K562 treated with DMSO at 1 percent for 4 hours (cell line): ENCODE data around the gene UFSP1. TPM values are rescaled to one million over a fixed set of nuclear protein-coding genes. Genes with fewer than 3 reads are reported as not detected.

Experiments used
- total RNA-seq: library from RNA; unstranded; fragments of 300-600 nt; gene quantifications from 2 replicates; pipeline ENCODE4 v1.2.3, GENCODE V29; 2022; ENCODE audit not compliant: insufficient read depth

The UFSP1 gene
- not detected in 2 replicates for total RNA-seq

DNA sequence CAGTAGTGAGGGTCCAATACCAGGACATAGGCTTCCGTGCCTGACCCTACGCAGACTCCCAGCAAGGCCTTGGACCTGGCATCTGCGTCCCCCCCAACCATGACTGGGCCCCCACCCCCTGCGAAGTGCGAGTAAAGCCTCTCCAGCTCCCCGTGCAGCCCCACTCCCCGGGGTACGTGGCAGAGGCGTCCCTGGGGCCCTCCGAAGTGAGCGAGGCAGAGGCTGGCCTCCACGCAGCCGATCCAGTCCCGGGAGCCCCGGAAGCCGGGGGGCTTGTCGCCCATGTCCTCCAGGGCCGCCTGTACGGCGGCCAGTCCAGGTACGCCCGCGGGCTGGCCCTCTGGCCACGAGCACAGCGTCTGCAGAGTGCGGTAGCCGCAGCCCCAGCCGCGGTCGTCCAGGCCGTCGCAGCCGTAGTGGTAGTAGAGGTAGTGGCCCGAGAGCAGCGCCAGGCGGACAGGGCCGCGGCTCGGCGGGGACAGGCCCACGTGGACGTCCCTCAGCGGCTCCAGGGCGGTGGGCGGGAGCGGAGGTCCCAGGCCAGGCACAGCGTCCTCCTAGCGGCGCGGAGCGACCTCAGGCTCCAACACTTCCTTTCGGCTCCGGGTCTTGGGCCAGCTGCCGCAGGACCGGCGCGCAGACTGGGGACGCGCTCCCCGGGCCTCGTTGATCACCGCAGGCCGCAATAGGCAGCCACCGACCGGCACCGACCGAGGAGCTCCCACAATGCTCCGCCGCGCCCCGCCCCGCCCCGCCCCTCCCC, at the start of gene UFSP1:
UFSP1 (minus strand) TSS at position 728 of the 763 bp plus-strand sequence; CDS start at position 284, 444 bp downstream.

DNA sequence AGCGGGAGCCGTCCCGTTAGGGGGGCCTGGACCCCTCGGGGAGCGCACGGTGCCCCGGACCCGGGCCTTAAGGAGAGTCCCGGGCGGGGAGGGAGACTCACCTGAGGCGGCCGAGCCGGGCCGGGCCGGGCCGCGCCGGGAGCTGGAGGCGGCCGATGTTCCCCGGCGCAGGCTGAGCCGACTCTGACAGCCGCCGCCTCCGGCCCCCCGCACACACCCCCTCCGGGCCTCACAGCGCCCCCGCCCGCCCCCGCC, 6.1 kb upstream of the UFSP1 start, which contains the start of gene ACHE:
ACHE (minus strand) TSS at position 188 of the 255 bp plus-strand sequence. CDS start 1,656 bp downstream, outside the sequence.

DNA sequence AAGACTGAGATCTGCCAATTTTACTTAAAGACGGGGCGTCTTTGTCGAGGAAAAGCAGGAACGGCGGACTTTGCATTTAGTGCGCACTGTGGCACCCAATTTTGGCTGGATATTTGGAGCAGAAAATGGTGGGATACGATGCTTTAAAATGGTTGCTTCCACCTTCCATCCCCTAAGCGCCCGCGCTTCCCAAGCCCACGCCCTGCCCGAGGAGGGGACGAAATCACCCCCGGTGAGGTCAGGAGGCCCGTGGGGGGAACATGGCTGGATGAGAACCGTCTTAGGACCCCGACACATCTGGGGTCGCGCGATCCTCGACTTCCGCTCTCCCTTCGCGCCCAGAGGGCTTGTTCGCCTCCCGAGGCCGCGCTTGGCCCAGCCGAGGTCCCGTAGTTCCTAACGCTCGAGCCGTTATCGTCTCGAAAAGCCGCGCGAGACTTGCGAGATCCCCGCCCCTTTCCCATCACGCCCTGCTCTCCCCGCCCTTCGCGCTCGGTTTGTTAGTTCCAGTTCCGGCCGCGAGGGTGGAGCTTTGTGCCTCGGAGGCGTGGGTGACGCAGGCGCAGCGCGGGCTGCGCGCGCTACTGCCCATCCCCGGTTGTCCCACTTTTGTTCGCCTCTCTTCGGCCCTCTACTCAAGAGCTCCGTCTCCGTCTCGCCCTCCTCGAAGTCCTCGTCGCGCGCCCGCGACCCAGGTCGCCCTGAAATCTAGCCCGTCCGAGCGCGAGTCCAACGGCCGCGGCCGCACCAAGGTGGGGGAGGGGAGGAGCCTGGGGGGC, 14.7 kb downstream of the UFSP1 start, which contains the start of gene SRRT:
SRRT (plus strand) TSS at position 527 of the 779 bp plus-strand sequence. CDS start 488 bp downstream, outside the sequence.

DNA sequence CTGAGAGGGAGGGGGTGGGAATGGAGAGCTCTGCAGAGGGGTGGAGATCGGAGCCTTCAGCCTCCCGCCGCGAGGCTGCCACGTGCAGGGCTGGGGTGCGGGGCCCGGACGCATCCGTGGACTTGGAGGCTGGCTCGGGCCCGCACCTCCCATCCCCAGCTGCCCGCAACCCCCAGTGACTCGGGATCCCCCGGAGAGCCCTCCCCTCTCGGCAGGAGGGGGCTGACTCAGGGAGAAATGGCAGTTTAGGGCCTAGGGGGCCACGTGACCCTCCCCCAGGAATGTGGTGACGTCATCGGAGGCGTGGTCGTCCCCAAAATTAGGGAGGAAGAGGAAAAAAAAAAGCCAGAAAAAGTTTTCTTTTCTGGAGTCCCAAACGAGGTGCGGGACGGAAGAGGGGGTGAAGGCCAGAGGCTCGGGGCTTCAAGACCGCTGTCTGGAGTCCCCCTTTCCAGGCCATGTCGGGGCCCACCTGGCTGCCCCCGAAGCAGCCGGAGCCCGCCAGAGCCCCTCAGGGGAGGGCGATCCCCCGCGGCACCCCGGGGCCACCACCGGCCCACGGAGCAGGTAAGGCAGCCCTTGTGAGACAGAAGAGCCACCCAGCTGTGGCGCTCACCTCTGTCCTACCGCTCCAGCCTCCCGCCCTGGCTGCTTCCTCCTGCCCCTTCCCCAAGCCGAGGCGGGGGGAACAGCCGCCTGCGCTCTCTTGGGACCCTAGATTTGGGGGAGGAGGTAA, 22.3 kb downstream of the UFSP1 start, which contains the start of gene TRIP6:
TRIP6 (plus strand) TSS at position 348 of the 736 bp plus-strand sequence; CDS start at position 459, 111 bp downstream.

DNA sequence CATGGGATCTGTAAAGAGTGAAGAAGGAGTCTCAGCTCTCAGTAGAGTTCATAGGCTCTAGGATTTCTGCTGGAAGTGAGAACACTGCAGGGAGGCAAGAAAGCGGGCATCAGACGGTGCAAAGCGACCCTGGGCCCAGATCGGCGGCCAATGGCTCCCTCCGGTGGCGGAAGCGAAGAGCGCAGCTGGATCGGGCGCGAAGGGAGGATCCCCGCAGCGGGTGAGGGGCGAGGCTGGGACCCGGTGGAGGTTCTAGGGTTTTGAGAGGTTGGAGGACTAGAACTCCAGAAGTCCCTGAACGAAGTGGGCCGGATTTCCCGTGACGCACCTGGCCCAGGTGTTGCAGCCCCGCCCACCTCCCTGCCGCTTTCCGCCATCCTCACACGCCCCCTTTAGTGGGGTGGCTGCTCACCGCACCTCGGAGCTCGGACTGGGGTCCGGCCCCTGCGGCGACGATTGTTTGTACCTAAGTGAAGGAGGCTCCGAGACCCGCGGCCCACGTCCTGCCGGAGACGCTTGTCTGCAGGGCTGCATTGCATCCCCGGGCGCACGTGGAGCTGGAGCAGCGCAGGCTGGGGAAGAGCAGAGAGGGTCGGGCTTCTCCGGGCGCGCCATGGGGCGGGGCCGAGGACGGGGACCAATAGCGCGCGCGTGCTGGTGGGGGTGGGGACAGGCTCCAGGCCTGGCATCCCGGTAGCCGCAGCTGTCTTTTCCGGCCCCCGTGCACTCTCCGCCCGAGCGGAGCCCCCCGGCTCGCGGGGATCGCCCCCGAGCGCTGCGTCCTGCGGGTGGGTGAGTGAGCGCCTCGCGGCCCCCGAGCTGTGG, 37.3 kb downstream of the UFSP1 start, which contains the start of gene SLC12A9:
SLC12A9 (plus strand) TSS at position 666 of the 825 bp plus-strand sequence. CDS start 1,485 bp downstream, outside the sequence.

Other genes starting within 250 kb of the UFSP1 start
- gene TFR2, start 248.2 kb downstream of the UFSP1 start, total RNA-seq, result 95.8 and 146 TPM in 2 replicates
- not detected in 2 replicates for gene ACTL6B, start 233.3 kb downstream of the UFSP1 start, total RNA-seq
- 528 and 530 TPM in 2 replicates for gene GNB2, start 216.0 kb downstream of the UFSP1 start, total RNA-seq
- 23.8 and 26.5 TPM in 2 replicates for gene GIGYF1, start 195.5 kb downstream of the UFSP1 start, total RNA-seq
- 71.9 and 86.3 TPM in 2 replicates for gene POP7, start 183.6 kb downstream of the UFSP1 start, total RNA-seq
- gene EPO, start 169.2 kb downstream of the UFSP1 start, total RNA-seq, result not detected in 2 replicates
- not detected in 2 replicates for gene ZAN, start 156.1 kb downstream of the UFSP1 start, total RNA-seq
- 26.9 and 39.6 TPM in 2 replicates for gene EPHB4, start 62.2 kb downstream of the UFSP1 start, total RNA-seq
- gene SLC12A9, start 37.0 kb downstream of the UFSP1 start, total RNA-seq, result 14.5 and 16.4 TPM in 2 replicates
- 86.6 and 86.7 TPM in 2 replicates for gene TRIP6, start 22.3 kb downstream of the UFSP1 start, total RNA-seq
- 84.8 and 130 TPM in 2 replicates for gene SRRT, start 14.6 kb downstream of the UFSP1 start, total RNA-seq
- gene ACHE, start 6.2 kb upstream of the UFSP1 start, total RNA-seq, result 0.96 and 1.6 TPM in 2 replicates
- gene MUC3A, start 59.8 kb upstream of the UFSP1 start, total RNA-seq, result not detected in 2 replicates
- gene MUC12, start 79.8 kb upstream of the UFSP1 start, total RNA-seq, result not detected in 2 replicates
- gene MUC17, start 130.4 kb upstream of the UFSP1 start, total RNA-seq, result not detected in 2 replicates
- gene TRIM56, start 195.8 kb upstream of the UFSP1 start, total RNA-seq, result 16.0 and 19.5 TPM in 2 replicates
- 1.9 and 2.1 TPM in 2 replicates for gene SERPINE1, start 237.4 kb upstream of the UFSP1 start, total RNA-seq